Cortex of kidney (tissue), 1 donor: ENCODE results near the gene VANGL2.
"Not testable (repeated sequence)": the region's sequence is repeated elsewhere in the genome, so short reads cannot be mapped to it uniquely, and the experiment has no call there.

ENCODE experiments used
- DNase-seq: peaks from one replicate; lab custom pipeline; 2025; lab: John Stamatoyannopoulos, UW

The VANGL2 gene

GRCh38 chr1:160370561-160371345, 29.6 kb upstream of the VANGL2 start:
- DNase-seq: no peak

- no peak for DNase-seq
Measured at GRCh38 chr1:160371346-160371631, 29.1 kb upstream of the VANGL2 start.

DNA sequence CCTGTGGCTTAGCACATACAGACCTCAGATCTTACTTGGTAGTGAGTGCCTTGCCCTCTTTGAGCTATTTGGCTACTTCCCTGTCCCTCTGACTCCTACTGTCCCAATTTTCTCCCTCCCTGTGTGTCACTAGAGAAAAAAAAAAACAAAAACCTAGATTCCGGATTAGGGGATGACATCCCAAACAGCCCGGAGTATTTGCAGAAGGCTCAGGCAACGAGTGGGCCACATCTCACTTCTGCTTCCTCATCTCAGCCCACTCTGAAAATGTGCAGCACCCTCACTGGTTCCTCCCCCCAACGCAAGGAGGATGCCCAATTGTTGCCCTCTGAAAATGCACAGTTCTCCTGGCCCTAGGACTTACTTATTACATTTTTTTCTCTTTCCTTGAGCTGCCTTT, 28.6 kb upstream of the VANGL2 start:
- DNase-seq: no peak

- DNase-seq: no peak
Measured at GRCh38 chr1:160373696-160374095, 26.7 kb upstream of the VANGL2 start.

DNA sequence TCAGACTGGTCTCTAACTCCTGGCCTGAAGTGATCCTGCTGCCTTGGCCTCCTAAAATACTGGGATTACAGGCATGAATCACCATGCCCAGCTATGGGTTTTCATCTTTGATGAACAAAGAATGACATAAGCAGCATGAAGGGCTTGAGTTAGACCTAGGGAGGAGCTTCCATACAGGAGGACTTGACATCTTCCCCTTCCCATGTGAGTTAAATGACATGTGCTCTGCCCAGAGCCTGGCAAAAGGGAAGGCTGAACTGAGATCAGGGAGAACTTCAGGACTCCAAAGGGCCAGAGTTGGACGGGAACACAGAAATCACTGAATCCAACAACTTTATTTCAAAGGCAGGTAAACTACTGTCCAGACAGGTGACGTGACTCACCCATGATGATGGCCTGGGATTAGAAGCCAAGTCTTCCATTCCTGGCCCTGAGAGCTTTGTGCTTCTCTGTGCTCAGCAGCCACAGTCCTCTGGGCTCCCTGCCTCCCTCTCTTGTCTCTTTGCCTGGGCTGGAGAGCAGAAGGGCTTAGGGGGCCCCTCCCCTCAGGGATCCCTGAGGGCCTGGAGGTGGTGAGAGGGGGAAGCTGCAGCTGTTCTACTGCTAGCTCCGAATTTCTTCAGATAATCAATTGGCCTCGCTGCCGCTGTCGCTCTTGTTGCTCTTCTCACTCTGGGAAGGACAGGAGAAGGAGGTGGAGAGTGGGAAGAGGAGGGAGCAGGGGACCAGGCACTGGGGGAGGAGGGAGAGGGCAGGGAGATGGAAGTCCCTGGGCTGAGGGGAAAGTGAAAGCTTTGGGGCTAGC, 25.9 kb upstream of the VANGL2 start:
- no peak for DNase-seq

GRCh38 chr1:160375788-160376524, 24.4 kb upstream of the VANGL2 start:
- DNase-seq: no peak

DNA sequence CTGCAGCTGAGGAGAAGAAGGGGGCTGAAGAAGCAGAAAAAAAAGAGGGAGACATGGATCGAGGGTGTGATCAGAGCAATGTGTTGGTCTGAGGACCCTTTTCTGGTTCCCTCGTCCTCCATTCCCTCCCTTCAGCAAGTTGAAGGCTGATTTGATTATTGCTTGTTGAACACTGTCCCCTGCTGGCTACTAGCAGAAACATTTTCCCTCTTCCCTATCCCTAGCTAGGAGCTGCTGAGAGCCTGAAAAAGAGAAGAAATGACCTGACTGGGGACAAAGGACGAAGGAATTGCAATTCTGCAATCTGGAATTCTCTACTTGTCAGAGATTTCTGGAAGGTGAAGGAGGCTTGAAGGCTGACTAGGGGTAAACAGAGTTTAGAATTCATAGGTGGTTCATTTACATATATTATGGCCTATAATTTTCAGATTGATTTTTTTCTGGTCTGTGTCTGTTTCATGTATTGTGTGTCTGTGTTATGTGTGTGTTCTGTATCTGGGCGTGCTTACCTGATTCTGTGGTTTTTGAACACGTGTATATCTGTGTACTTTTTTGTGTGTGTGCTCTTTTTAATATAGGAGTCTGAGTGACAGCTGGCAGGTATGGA, 23.7 kb upstream of the VANGL2 start:
- no peak for DNase-seq

- DNase-seq: no peak
Measured at GRCh38 chr1:160377585-160378206, 22.7 kb upstream of the VANGL2 start.

GRCh38 chr1:160384812-160385211, 15.6 kb upstream of the VANGL2 start:
- not testable (repeated sequence) for DNase-seq

- not testable (repeated sequence) for DNase-seq
Measured at GRCh38 chr1:160388406-160388805, 12.0 kb upstream of the VANGL2 start.

DNA sequence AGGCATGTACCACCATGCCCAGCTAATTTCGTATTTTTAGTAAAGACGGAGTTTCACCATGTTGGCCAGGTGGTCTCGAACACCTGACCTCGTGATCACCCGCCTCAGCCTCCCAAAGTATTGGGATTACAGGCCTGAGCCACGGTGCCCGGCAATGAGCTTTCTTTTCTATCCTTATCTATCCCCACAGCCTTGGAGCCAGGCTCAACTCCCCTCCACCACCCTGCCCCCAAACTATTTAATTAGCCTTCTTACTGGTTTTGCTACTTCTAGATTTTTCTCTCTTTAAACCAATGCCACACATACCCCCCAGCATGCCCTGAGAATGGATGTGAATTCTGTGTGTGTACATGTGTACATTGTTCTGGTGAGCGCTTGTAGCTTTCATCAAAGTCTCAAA, 5.7 kb upstream of the VANGL2 start:
- no peak for DNase-seq

GRCh38 chr1:160397651-160398050, 2.7 kb upstream of the VANGL2 start:
- DNase-seq: no peak

- DNase-seq: no peak
Measured at GRCh38 chr1:160398823-160399222, 1.5 kb upstream of the VANGL2 start.

DNA sequence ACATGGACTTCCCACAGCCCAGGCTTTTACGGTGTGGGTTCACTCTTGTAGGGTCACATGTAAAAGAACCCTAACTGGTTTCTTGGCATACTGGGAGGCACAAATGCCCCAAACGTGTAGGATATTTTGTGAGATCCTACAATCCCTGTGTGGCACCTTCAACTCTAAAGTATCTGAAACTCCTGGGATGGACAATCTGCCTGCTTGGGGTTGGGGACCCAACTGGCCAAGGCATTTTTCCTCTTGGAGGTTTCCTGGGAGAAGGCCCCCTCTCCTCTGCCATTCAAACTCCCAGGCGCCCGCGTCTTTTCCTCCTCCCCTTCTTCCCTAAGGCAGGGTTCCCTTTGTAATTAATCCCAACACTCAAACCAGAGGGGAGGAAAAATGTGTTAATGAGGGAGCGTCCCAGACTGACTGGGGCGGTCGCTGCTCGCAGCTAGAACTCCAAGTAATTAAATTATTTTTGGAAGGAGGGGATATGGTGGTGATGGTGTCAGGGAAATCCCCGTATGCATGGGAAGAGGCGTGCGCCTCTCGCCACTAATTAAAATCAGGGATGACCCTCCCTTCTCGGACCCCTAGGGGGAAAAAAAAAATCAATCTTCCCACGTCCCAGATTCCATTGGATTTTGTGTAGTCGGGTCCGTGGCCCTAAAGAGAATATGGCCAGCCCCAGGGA, 681 bp upstream of the VANGL2 start:
- DNase-seq: no peak

GRCh38 chr1:160400646-160401486, 502 bp downstream of the VANGL2 start:
- DNase-seq: no peak

GRCh38 chr1:160401487-160401805, 1.1 kb downstream of the VANGL2 start:
- DNase-seq: no peak

GRCh38 chr1:160402001-160402795, 1.8 kb downstream of the VANGL2 start:
- DNase-seq: no peak

- DNase-seq: no peak
Measured at GRCh38 chr1:160403244-160403643, 2.9 kb downstream of the VANGL2 start.

GRCh38 chr1:160404094-160404493, 3.7 kb downstream of the VANGL2 start:
- DNase-seq: no peak
